Measurements from ENCODE around the gene IGSF22. TPM values are rescaled to one million over a fixed set of nuclear protein-coding genes. Genes with fewer than 3 reads are reported as not detected.

The IGSF22 gene
- total and polyA plus RNA-seq, 9 of the 15 experiments (the other 6 are each of a cell fraction or from before 2014, with no cell fraction given), result not detected

DNA sequence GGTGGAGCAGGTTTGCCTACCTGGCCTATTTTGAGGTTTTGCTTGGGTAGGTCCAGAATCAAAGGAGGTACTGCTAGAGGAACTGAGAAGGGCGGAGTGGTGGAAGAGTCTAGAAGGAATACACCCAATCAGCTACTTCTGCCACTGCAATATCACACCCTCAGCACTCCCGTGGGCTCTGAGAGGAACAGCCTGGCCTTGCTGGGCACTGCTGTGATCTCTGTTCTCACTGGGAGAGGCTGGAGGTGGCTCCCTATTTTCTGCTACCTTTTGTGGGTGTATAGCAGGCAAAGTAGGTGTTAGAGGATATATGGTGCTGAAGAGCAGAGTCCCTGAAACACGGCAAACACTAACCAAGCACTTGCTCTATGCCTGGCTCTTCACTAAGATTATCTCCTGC, 25.0 kb upstream of the IGSF22 start:
- ATAC-seq (no peak), FAIRE-seq (no peak), DNase-seq (ENCODE audit: extremely low read depth in 1 of 4, low spot score in 3 of 4) (no peak)
- H3K4me1 ChIP-seq (replicated peaks in 1 of 2; ENCODE audit: control insufficient read depth in 2 of 2, insufficient read depth in 2 of 2, low read length in 2 of 2), result no peaks in the 10 kb centered on the region
- H3K9ac ChIP-seq (ENCODE audit: insufficient read depth in 1 of 2, low read depth in 2 of 2, low read length in 2 of 2), result no peak overlapping the region
- H3K79me2 ChIP-seq (ENCODE audit: control insufficient read depth, insufficient read depth, low read length), result no peaks in the 10 kb centered on the region
- WGBS (ENCODE audit: insufficient coverage, low coverage, missing lambda C conversion rate), result 0% methylated on average over 3 of the region's 3 CpGs
- intact Hi-C loops (cut with micrococcal nuclease) (no loop called here), in situ Hi-C loops (cut with MboI) (no loop called here)
- no peak overlapping the region for H3K4me3 ChIP-seq
- no peak overlapping the region for H3K27ac ChIP-seq (ENCODE audit: extremely low read depth, low read depth, low read length)
- no peak overlapping the region for H3K4me2 ChIP-seq (ENCODE audit: insufficient read depth, low read length)
- no peaks in the 10 kb centered on the region for H3K36me3 ChIP-seq (ENCODE audit: control insufficient read depth, insufficient read depth, low read length)
- CTCF ChIA-PET (ENCODE audit: low intra/inter-chr PET ratio), result no interaction called here
- no peaks in the 10 kb centered on the region for H4K20me1 ChIP-seq (replicated peaks; ENCODE audit: control insufficient read depth, insufficient read depth, low read length)
- no peaks in the 10 kb centered on the region for H3K9me3 ChIP-seq (replicated peaks; ENCODE audit: control insufficient read depth, insufficient read depth, low read depth, low read length)
- H3K9me1 ChIP-seq (ENCODE audit: control insufficient read depth, insufficient read depth, low read length), result no peaks in the 10 kb centered on the region
- peaks cover 10 to 57% of the 10 kb centered on the region in 2 experiments; a peak in 3 of 5 replicates for H3K27me3 ChIP-seq (ENCODE audit: control insufficient read depth in 2 of 2, insufficient read depth in 2 of 2, low read length in 2 of 2)
- POLR2A ChIA-PET, result no interaction called here
- no peak overlapping the region for H2AFZ ChIP-seq (ENCODE audit: low read depth, low read length)
- no TSS peak for BruUV-seq (replicated peaks)
- no peak for TF ChIP-seq NCOA1 (IDR thresholded peaks at IDR 0.05; ENCODE audit: low read depth)
- TF ChIP-seq ASH1L (IDR thresholded peaks at IDR 0.05; ENCODE audit: borderline replicate concordance, low read depth, partially characterized antibody), result no peak
- TF ChIP-seq BACH1 (tag; IDR thresholded peaks at IDR 0.05), result no peak
- TF ChIP-seq ZNF232 (CRISPR knock-in tag; IDR thresholded peaks at IDR 0.05), result no peak
- TF ChIP-seq, protein P1, sequence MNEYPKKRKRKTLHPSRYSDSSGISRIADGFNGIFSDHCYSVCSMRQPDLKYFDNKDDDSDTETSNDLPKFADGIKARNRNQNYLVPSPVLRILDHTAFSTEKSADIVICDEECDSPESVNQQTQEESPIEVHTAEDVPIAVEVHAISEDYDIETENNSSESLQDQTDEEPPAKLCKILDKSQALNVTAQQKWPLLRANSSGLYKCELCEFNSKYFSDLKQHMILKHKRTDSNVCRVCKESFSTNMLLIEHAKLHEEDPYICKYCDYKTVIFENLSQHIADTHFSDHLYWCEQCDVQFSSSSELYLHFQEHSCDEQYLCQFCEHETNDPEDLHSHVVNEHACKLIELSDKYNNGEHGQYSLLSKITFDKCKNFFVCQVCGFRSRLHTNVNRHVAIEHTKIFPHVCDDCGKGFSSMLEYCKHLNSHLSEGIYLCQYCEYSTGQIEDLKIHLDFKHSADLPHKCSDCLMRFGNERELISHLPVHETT (CRISPR knock-in tag; conservative IDR thresholded peaks at IDR 0.05 in 1 of 2, IDR thresholded peaks at IDR 0.05 in 1 of 2), result no peak
- TF ChIP-seq FIP1L1 (IDR thresholded peaks at IDR 0.05; ENCODE audit: low read depth, low read length, poor library complexity, severe bottlenecking), result no peak
- TF ChIP-seq, protein P2, sequence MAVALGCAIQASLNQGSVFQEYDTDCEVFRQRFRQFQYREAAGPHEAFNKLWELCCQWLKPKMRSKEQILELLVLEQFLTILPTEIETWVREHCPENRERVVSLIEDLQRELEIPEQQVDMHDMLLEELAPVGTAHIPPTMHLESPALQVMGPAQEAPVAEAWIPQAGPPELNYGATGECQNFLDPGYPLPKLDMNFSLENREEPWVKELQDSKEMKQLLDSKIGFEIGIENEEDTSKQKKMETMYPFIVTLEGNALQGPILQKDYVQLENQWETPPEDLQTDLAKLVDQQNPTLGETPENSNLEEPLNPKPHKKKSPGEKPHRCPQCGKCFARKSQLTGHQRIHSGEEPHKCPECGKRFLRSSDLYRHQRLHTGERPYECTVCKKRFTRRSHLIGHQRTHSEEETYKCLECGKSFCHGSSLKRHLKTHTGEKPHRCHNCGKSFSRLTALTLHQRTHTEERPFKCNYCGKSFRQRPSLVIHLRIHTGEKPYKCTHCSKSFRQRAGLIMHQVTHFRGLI (CRISPR knock-in tag; IDR thresholded peaks at IDR 0.05), result no peak
- no peak for TF ChIP-seq SREBF1 (IDR thresholded peaks at IDR 0.05; ENCODE audit: borderline replicate concordance, low read depth, low read length)
- TF ChIP-seq RHOXF2B (CRISPR knock-in tag; conservative IDR thresholded peaks at IDR 0.05), result no peak
- no peak for TF ChIP-seq POU5F1 (IDR thresholded peaks at IDR 0.05; ENCODE audit: borderline replicate concordance, low read depth, low read length, partially characterized antibody)
- TF ChIP-seq, protein P3, sequence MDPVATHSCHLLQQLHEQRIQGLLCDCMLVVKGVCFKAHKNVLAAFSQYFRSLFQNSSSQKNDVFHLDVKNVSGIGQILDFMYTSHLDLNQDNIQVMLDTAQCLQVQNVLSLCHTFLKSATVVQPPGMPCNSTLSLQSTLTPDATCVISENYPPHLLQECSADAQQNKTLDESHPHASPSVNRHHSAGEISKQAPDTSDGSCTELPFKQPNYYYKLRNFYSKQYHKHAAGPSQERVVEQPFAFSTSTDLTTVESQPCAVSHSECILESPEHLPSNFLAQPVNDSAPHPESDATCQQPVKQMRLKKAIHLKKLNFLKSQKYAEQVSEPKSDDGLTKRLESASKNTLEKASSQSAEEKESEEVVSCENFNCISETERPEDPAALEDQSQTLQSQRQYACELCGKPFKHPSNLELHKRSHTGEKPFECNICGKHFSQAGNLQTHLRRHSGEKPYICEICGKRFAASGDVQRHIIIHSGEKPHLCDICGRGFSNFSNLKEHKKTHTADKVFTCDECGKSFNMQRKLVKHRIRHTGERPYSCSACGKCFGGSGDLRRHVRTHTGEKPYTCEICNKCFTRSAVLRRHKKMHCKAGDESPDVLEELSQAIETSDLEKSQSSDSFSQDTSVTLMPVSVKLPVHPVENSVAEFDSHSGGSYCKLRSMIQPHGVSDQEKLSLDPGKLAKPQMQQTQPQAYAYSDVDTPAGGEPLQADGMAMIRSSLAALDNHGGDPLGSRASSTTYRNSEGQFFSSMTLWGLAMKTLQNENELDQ (CRISPR knock-in tag; IDR thresholded peaks at IDR 0.05; ENCODE audit: borderline replicate concordance), result no peak
- TF ChIP-seq, protein P4, sequence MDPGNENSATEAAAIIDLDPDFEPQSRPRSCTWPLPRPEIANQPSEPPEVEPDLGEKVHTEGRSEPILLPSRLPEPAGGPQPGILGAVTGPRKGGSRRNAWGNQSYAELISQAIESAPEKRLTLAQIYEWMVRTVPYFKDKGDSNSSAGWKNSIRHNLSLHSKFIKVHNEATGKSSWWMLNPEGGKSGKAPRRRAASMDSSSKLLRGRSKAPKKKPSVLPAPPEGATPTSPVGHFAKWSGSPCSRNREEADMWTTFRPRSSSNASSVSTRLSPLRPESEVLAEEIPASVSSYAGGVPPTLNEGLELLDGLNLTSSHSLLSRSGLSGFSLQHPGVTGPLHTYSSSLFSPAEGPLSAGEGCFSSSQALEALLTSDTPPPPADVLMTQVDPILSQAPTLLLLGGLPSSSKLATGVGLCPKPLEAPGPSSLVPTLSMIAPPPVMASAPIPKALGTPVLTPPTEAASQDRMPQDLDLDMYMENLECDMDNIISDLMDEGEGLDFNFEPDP (CRISPR knock-in tag; IDR thresholded peaks at IDR 0.05), result no peak
- TF ChIP-seq, protein P5, sequence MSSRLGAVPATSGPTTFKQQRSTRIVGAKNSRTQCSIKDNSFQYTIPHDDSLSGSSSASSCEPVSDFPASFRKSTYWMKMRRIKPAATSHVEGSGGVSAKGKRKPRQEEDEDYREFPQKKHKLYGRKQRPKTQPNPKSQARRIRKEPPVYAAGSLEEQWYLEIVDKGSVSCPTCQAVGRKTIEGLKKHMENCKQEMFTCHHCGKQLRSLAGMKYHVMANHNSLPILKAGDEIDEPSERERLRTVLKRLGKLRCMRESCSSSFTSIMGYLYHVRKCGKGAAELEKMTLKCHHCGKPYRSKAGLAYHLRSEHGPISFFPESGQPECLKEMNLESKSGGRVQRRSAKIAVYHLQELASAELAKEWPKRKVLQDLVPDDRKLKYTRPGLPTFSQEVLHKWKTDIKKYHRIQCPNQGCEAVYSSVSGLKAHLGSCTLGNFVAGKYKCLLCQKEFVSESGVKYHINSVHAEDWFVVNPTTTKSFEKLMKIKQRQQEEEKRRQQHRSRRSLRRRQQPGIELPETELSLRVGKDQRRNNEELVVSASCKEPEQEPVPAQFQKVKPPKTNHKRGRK (tag; IDR thresholded peaks at IDR 0.05), result no peak

Data from K562 (cell line).